Endothelial cell of umbilical vein (primary cell): ENCODE data around the gene MN1.

ENCODE experiments used
- FOS ChIP-seq: IDR thresholded peaks from 2 replicates; pipeline ENCODE4 v1.6.1; 2011; ENCODE audit warnings: mild to moderate bottlenecking, low read length, moderate library complexity, borderline replicate concordance; ENCODE audit not compliant: insufficient read depth
- TF ChIP-seq, protein P1 (sequence below), 2 donors: IDR thresholded peaks; 1 replicate in 1 of 2; 2 replicates in 1 of 2; pipeline ENCODE4 v1.5.1; 2011; ENCODE audit warnings: low read length in 2 of 2, mild to moderate bottlenecking in 2 of 2, moderate library complexity in 2 of 2, control low read depth in 1 of 2, inconsistent platforms in 1 of 2, low read depth in 1 of 2; ENCODE audit not compliant: insufficient read depth in 1 of 2; ENCODE audit errors: extremely low read depth in 1 of 2

DNA sequence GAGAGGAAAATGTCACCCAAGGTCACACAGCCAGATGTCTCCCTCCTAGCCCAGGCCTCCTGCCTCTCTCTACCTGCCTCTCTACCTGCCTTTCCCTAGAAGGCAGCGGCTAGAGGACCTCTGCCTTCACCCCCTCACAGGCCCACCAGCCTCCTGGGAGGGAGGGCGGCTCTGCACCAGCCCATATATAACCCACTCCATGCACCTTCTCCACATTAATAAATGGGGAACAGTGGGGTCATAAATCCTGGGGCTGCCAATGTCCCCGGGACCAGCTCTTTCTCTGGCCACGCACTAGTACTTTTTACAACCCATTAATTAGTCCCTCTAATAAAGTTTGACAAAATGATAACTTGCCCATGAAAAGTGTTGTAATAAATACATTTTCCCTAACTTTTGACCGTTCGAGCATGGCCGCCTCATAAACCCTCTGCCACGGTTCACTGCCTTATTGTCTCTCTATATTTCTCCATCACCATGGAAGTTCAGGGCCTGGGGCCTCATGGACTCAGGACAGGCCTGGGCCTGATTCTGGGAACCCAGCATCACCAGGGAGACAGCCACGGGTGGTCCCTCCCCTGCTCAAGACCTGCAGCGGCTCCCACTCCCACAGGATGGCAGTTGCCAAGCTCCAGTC, 102.1 kb downstream of the MN1 start:
- TF ChIP-seq, protein P1, sequence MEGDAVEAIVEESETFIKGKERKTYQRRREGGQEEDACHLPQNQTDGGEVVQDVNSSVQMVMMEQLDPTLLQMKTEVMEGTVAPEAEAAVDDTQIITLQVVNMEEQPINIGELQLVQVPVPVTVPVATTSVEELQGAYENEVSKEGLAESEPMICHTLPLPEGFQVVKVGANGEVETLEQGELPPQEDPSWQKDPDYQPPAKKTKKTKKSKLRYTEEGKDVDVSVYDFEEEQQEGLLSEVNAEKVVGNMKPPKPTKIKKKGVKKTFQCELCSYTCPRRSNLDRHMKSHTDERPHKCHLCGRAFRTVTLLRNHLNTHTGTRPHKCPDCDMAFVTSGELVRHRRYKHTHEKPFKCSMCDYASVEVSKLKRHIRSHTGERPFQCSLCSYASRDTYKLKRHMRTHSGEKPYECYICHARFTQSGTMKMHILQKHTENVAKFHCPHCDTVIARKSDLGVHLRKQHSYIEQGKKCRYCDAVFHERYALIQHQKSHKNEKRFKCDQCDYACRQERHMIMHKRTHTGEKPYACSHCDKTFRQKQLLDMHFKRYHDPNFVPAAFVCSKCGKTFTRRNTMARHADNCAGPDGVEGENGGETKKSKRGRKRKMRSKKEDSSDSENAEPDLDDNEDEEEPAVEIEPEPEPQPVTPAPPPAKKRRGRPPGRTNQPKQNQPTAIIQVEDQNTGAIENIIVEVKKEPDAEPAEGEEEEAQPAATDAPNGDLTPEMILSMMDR (IDR thresholded peaks at IDR 0.05; ENCODE audit: extremely low read depth in 1 of 2, insufficient read depth in 1 of 2, low read depth in 1 of 2, low read length in 2 of 2) = no peak
- TF ChIP-seq FOS = no peak
